ELR (cell line): Measurements from ENCODE around the gene HADH.
"Not testable (repeated sequence)": the region's sequence is repeated elsewhere in the genome, so short reads cannot be mapped to it uniquely, and the experiment has no call there.

Source experiments
- DNase-seq: peaks from one replicate; pipeline ENCODE4 v3.0.0-alpha.2; 2015; ENCODE audit warnings: low read depth

HADH gene

GRCh38 chr4:107996949-107997788 is 7.5 kb downstream of the HADH start:
- peak; percentile 71 for DNase-seq

- no peak for DNase-seq
Observed at GRCh38 chr4:107997794-107998193, 8.1 kb downstream of the HADH start.

- no peak for DNase-seq
Observed at GRCh38 chr4:107999932-108000539, 10.3 kb downstream of the HADH start.

DNA sequence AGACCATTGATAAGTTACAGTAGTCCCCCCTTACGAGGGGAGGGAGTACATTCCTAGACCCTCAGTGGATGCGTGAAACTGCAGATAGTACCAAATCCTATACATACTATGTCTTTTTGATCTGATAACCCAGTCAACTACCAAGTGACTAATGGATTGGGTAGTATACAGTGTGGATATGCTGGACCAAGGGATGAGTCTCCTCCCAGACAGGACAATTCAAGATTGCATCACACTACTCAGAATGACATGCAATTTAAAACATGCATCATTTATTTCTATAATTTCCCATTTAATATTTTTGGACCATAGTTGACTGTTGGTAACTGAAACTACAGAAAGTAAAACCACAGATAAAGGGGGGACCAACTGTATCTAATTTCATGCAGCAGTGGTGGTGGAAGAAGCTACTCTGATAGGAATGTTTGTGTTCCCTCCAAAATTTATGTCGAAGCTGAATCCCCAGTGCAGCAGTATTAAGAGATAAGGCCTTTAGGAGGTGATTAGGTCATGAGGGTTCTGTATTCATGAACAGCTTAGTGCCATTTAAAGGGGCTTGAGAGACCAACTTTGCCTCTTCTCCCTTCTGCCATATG is 11.9 kb downstream of the HADH start:
- DNase-seq = peak; percentile 46

DNA sequence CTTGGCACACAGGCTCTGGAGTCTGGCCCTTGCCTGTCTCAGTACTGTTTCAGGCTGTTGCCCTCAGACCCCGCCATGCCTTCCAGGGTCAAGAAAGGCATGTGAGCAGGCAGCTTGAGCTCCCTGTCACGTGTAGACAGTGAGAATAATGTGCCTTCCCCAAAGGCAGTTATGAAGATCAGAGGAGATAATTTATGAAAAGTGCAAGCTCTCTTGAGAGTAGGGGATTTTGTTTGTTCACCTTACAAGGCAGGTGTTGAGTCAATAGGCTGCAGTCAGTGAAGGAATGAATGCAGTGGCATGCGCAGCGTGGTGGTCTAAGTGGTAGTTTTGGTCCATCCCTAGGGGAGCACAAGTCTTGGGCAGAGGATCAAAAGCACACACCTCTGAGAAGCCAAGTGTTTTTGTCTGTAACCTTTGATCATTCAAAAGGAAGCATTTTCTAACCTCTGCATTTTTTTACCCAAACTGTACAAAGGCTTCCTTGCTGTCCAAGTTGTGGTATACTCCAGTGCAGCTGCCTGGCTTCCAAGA is 14.4 kb downstream of the HADH start:
- DNase-seq = no peak

DNA sequence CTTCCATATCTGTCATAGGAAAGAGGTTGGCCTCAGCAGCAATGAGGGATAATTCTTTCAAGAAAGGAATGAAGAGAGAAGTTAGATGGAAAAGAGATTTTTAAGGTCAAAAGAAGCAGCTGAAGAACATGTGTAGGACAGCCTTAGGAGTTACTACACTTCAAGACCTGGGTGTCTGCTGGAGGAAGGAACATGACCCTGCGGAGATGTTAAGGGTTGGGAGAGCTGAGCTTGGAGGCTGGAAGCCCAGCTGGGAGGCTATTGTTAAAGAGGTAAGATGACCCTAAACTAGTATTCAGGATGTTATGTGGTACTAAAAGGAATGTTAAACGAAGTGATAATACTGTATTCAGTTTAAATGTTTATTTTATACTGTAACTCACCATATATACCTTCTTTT is 15.0 kb downstream of the HADH start:
- DNase-seq = no peak

DNA sequence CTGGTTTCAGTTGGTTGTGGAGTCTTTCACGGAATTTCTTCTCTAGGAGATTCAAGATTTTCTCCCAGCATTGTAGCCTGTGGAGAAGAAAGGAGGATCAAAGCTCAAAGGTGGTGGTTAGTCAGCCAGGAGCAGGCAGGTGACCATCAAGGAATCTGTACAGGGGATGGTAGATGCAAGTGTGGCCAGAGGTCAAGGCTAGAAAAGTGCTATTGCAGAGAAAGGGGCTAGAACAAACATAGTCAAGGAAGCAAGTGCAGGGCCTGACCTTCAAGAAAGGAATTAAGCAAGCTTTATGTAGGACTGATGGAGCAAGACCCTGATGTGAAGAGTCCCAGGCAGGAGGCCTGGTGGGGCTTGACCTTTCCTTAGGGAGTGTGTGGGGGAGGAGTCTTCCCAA is 16.1 kb downstream of the HADH start:
- DNase-seq = no peak

DNA sequence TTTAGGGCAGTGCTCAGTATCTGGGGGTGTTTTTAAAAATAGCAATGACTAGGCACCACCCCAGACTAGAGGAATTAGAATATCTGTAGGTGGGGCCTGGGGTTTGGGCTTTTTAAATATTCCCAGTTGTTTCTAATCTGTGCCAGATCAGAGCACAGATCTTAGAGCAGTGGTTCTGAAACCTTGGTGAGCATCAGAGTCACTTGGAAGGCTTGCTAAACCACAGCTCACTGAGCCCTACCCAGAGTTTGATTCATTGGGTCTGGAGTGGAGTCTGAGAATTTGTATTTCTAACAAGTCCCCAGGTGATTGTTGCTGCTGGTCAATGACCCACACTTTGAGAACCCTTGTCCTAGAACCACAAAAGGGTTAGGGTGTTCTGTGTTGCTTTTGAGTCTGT is 16.7 kb downstream of the HADH start:
- no peak for DNase-seq

GRCh38 chr4:108007984-108008383 is 18.3 kb downstream of the HADH start:
- no peak for DNase-seq

DNA sequence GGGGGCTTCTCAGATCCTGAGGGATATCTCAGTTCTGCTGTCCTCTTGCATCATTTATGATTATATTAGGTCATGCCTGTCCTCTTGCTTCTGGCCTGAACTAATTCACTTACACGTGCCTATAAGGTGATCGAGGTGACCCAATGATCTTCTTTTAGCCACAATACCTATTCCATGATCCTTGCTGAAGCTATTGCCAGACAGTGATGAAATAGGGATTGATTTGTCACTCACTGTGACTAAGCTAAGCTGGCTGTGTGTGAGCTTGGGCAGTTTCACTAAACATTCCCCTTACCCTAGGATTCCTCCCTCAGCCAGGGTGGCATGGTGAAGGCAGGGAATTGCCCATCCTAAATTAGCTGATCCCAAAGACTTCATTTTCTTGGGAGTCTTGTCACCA is 19.0 kb downstream of the HADH start:
- DNase-seq = peak; percentile 90

DNA sequence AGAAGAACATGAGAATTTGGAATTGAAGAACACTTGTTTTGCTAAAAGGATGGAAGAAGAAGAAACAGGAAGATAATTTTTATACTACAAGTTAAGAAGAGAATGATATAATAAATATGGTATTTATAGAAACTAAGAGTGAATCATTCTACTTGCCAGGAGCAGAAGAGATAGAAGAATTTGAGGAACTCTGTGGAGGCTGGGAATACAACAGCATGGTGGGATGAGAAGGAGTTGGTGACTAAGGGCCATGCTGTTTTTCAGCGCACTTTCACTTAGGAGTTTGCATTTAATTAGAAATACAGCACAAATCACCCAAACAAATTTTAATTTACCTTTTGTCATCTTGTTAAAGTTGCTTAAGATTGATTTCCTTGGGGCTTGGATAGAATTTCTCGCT is 20.5 kb downstream of the HADH start:
- DNase-seq = peak; percentile 89

- not testable (repeated sequence) for DNase-seq
Observed at GRCh38 chr4:108012382-108012781, 22.7 kb downstream of the HADH start.

DNA sequence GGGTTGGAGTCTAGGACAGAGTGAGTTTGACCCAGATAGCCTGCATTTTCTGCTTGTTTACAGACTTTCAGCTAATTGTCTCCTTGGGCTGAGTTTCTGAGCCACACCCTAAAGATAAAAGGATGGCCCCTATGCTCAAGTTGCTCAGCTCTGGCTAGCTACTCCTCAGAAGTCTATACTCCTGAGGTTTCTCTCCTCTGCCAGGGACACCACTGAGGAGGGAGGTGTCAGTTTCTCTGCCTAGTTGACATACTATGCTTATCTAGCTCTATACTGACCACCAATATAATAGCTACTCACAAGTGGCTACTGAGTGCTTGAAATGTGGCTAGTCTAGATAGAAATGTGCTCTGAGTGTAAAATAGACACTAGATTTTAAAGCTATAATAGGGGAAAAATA is 23.6 kb downstream of the HADH start:
- DNase-seq = no peak

GRCh38 chr4:108013955-108014354 is 24.3 kb downstream of the HADH start:
- no peak for DNase-seq

DNA sequence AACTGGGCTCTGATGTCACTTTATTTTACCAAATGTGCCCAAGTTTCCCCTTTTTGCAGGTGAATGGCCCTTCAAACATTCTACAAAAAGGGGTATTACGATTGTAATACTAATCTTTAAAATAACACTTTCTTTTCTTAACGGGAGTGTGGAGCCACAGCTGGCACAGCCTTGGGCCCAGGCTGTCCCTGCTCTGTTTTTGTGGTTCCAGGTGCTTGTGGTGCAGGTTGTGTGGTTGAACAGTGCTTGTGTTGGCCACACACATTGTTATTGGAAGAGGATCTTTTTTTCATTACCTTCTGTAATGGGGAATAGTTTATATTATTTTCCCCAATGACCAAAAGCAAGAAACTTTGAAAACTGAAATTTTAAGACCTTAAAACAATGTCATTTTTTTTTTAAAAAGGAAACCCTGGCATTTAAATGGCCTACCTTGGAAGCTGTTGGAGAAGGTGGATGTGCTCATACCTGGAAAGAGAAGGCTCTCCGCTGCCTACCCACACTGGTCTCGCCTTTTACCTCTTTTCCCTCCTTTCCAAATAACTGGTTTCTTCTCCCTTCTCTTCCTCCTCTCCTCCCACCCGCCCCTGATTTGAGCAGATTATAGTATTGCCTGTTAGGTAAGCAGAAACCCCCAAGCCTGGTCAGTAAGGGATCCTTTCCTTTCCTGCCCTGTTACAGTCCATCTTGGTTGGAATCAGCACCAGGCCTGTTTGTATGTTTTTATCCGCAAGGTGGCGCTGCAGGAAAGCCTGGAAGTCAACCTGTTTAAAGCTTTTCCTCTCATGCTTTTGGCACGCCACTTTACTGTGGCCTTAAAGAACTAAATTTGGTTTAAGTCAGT is 28.6 kb downstream of the HADH start:
- peak; percentile 74 for DNase-seq

DNA sequence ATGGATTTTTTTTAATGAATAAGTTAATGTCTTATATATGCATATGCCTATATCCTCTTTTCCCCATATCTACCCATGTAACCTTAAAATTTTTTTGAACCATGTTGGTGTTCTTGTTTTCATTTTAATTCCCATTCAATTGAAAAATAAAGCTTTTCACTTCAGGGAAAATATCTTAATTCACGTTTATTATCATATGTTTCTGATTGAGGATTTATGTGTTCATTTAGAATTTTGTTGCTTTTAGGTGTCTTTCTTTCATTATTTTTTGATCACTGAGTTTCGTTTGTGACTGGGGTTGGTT is 29.1 kb downstream of the HADH start:
- no peak for DNase-seq

- DNase-seq = no peak
Observed at GRCh38 chr4:108024085-108024877, 34.6 kb downstream of the HADH start.

- DNase-seq = no peak
Observed at GRCh38 chr4:108024878-108025165, 35.1 kb downstream of the HADH start.

- DNase-seq = no peak
Observed at GRCh38 chr4:108029016-108029720, 39.5 kb downstream of the HADH start.

DNA sequence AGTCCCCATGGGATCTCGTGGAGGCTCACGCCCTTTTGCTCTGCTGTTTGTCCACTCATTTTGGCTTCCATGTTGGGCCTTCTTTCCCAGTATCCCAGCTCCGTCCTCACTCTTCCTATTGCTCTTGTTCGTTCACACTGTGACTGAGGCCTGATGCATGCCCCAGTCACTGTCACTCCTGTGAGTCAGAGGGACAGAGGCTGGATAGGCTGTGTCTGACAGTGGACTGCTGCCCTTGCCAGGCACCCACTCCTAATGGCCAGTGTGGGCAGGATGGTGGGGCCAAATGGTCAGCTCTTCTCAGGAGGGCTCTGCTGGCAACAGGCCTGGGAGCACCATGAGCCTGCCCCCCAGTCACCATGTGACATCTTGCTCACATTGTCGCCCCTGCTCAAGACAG is 40.0 kb downstream of the HADH start:
- DNase-seq = peak; percentile 82

DNA sequence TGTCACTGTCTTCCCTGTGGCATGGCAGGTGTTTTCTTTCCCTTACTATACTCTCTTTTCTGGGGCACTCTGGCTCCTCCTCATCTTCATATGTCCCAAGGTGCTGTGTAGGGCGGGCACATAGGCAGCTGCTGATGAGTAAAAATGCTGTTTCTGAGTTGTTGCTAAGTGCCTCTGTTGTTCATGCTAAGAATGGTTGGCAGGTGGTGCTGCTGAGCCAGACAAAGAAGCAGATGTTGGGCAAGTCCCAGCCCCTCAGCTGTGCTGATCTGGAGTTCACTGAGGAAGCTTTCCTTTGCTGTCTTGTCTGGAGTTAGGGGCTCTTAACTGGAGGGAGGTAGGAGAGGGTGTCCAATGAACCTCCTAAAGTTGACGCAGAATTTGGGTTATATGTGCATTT is 40.6 kb downstream of the HADH start:
- peak; percentile 79 for DNase-seq
